Stimulated activated CD4-positive, alpha-beta T cell treated with anti-CD3 and anti-CD28 coated beads, Interleukin-4, amount 100 ng/mL, for 48 hours (primary cell): ENCODE results near the gene PALLD.

Experiments used
- DNase-seq, 2 donors: peaks; one replicate each; pipeline ENCODE4 v3.0.0-alpha.2; 2020; ENCODE audit warnings: low read depth in 2 of 2

PALLD gene

GRCh38 chr4:168852387-168852786 lies 355.5 kb downstream of the PALLD start:
- no peak for DNase-seq

- no peak for DNase-seq
These were observed 356.3 kb downstream of the PALLD start for GRCh38 chr4:168852933-168853713.

GRCh38 chr4:168853770-168854169 lies 356.9 kb downstream of the PALLD start:
- no peak for DNase-seq

GRCh38 chr4:168854350-168854921 lies 357.6 kb downstream of the PALLD start:
- no peak for DNase-seq

- no peak for DNase-seq
These were observed 359.5 kb downstream of the PALLD start for GRCh38 chr4:168856312-168856711.

- no peak for DNase-seq
These were observed 360.2 kb downstream of the PALLD start for GRCh38 chr4:168857009-168857408.

GRCh38 chr4:168857546-168858314 lies 360.9 kb downstream of the PALLD start:
- DNase-seq, result no peak

- no peak for DNase-seq
These were observed 362.2 kb downstream of the PALLD start for GRCh38 chr4:168859100-168859499.

- no peak for DNase-seq
These were observed 363.2 kb downstream of the PALLD start for GRCh38 chr4:168859888-168860694.

- no peak for DNase-seq
These were observed 364.0 kb downstream of the PALLD start for GRCh38 chr4:168860827-168861226.

- no peak for DNase-seq
These were observed 367.1 kb downstream of the PALLD start for GRCh38 chr4:168863719-168864647.

GRCh38 chr4:168864821-168865541 lies 368.1 kb downstream of the PALLD start:
- DNase-seq, result no peak

GRCh38 chr4:168865854-168866253 lies 369.0 kb downstream of the PALLD start:
- no peak for DNase-seq

GRCh38 chr4:168866635-168867034 lies 369.8 kb downstream of the PALLD start:
- no peak for DNase-seq

GRCh38 chr4:168867128-168867527 lies 370.3 kb downstream of the PALLD start:
- DNase-seq, result no peak

GRCh38 chr4:168868044-168868781 lies 371.4 kb downstream of the PALLD start:
- no peak for DNase-seq

- no peak for DNase-seq
These were observed 371.9 kb downstream of the PALLD start for GRCh38 chr4:168868802-168869201.

- no peak for DNase-seq
These were observed 373.2 kb downstream of the PALLD start for GRCh38 chr4:168870004-168870403.

- no peak for DNase-seq
These were observed 374.8 kb downstream of the PALLD start for GRCh38 chr4:168871632-168872031.
